OCI-LY7 (cell line): ENCODE data around the gene ARHGEF25. TPM values are rescaled to one million over a fixed set of nuclear protein-coding genes. Genes with fewer than 3 reads are reported as not detected.

Experiments used
- BruUV-seq: library from RNA; stranded (reverse); fragments of 400-500 nt; replicated peaks from 2 replicates; lab custom pipeline; 2021; lab: Mats Ljungman, UMichigan
- CTCF ChIA-PET: fragments of 300-600 bp; sonication (Branson Sonifier 250); formaldehyde crosslinking; loops from one replicate; lab custom pipeline; 2022; ENCODE audit warnings: antibody characterized with exemption; ENCODE audit not compliant: unreplicated experiment; lab: Charles Lee
- POLR2A ChIA-PET: fragments of 300-600 bp; sonication (Branson Sonifier 250); formaldehyde crosslinking; loops from one replicate; lab custom pipeline; 2022; ENCODE audit warnings: antibody characterized with exemption; lab: Charles Lee
- DNase-seq: peaks from one replicate; pipeline ENCODE4 v3.0.0-alpha.2; 2015; ENCODE audit warnings: low spot score
- H2AFZ ChIP-seq: fragments of 200-600 bp; sonication (generic), shearing (Covaris generic); 2 replicates; pipeline ENCODE4 v1.6.1; 2014; ENCODE audit warnings: mild to moderate bottlenecking, antibody characterized with exemption, low read length, moderate library complexity
- H3K27ac ChIP-seq: fragments of 200-600 bp; sonication (generic); 2 replicates; pipeline ENCODE4 v1.5.1; 2014; ENCODE audit warnings: mixed run types, low read depth, mild to moderate bottlenecking, moderate library complexity, low read length, inconsistent platforms; ENCODE audit not compliant: poor library complexity, severe bottlenecking
- H3K36me3 ChIP-seq: fragments of 200-600 bp; sonication (generic); 2 replicates; pipeline ENCODE4 v1.6.1; 2014; ENCODE audit warnings: mild to moderate bottlenecking, antibody characterized with exemption, low read length, moderate library complexity, mixed read lengths; ENCODE audit not compliant: insufficient read depth
- H3K4me1 ChIP-seq: fragments of 200-600 bp; sonication (generic); 2 replicates; pipeline ENCODE4 v1.5.1; 2014; ENCODE audit warnings: mild to moderate bottlenecking, low read length; ENCODE audit not compliant: insufficient read depth, poor library complexity, severe bottlenecking
- H3K4me2 ChIP-seq: fragments of 200-600 bp; sonication (generic); 2 replicates; pipeline ENCODE4 v1.6.1; 2014; ENCODE audit warnings: mild to moderate bottlenecking, low read length
- H3K4me3 ChIP-seq: fragments of 200-600 bp; sonication (generic); 2 replicates; pipeline ENCODE4 v1.5.1; 2014; ENCODE audit warnings: mild to moderate bottlenecking, low read depth, low read length; ENCODE audit not compliant: poor library complexity, severe bottlenecking
- H3K79me2 ChIP-seq: fragments of 200-600 bp; sonication (generic); 2 replicates; pipeline ENCODE4 v1.6.1; 2016; ENCODE audit warnings: low read depth, mild to moderate bottlenecking, low read length, moderate library complexity, mixed read lengths; ENCODE audit not compliant: insufficient read depth
- H3K9me2 ChIP-seq: fragments of 200-600 bp; sonication (generic); 2 replicates; pipeline ENCODE4 v1.6.1; 2016; ENCODE audit warnings: mild to moderate bottlenecking, low read length, mixed read lengths; ENCODE audit not compliant: insufficient read depth
- H3K9me3 ChIP-seq: fragments of 200-600 bp; sonication (generic); 2 replicates; pipeline ENCODE4 v1.6.1; 2014; ENCODE audit warnings: mild to moderate bottlenecking, mixed run types, low read length, mixed read lengths
- H4K20me1 ChIP-seq: fragments of 200-600 bp; sonication (generic); 2 replicates; pipeline ENCODE4 v1.6.1; 2014; ENCODE audit warnings: mild to moderate bottlenecking, antibody characterized with exemption, low read length, moderate library complexity, mixed read lengths; ENCODE audit not compliant: insufficient read depth
- EZH2phosphoT487 ChIP-seq: fragments of 200-600 bp; sonication (generic); IDR thresholded peaks from 2 replicates; pipeline ENCODE4 v1.6.1; 2018; ENCODE audit warnings: low read depth, borderline replicate concordance, mild to moderate bottlenecking, mixed run types, antibody characterized with exemption, low read length, moderate library complexity, mixed read lengths
- intact Hi-C: fragments of 100-400 bp; cut with micrococcal nuclease; formaldehyde crosslinking; loops from one replicate; pipeline ENCODE4 v1.10.0; 2022; ENCODE audit not compliant: unreplicated experiment
- total RNA-seq, 2 experiments: library from RNA; depleted of rRNA in 1 of 2; stranded (reverse); fragments of >200 nt in 1 of 2; shearing (Covaris generic) in 1 of 2; gene quantifications; 2 replicates each; pipeline ENCODE4 v1.2.3, GENCODE V29; 2014 to 2022
- TF ChIP-seq, protein P1 (sequence below): fragments of 200-600 bp; sonication (generic); conservative IDR thresholded peaks from 2 replicates; pipeline ENCODE4 v1.5.1; 2014; ENCODE audit warnings: mild to moderate bottlenecking, antibody characterized with exemption, low read length, moderate library complexity, mixed read lengths

The ARHGEF25 gene
- total RNA-seq, 2 experiments from 2014 or later, result not detected

DNA sequence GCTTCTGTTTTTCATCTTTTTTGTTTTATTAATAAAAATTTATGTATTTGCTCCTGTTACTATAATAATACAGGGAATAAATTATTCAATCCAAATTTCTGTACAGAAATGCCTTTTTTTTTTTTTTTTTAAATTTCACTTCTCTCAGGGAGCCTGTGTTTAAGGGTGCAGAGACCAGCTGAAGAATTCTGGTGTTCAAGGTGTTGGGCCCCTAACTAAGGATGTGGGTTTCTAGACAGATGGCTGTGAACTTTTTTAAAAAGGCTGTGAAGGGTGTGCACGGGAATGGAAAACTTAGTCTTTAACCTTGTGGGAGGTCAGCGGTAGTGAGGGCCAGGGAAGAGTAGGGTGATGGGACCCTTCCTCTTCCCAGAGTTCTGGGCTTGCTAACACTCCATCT is 7.9 kb upstream of the ARHGEF25 start:
- Histone ChIP-seq H2AFZ (no peak overlapping the region), H3K4me2 (no peak overlapping the region), H3K36me3 (peaks cover 46% of the 10 kb centered on the region; the same call in 1 of the 2 replicates), H3K9me3 (no peaks in the 10 kb centered on the region), H3K4me3 (no peak overlapping the region), H4K20me1 (no peaks in the 10 kb centered on the region), H3K27ac (no peak overlapping the region), H3K79me2 (no peaks in the 10 kb centered on the region), H3K4me1 (no peaks in the 10 kb centered on the region), H3K9me2 (no peaks in the 10 kb centered on the region)
- no peak for DNase-seq
- CTCF ChIA-PET, result no interaction called here
- POLR2A ChIA-PET, result no interaction called here
- BruUV-seq, result no TSS peak
- intact Hi-C loops, result no loop called here
- TF ChIP-seq EZH2phosphoT487, result no peak
- TF ChIP-seq, protein P1, sequence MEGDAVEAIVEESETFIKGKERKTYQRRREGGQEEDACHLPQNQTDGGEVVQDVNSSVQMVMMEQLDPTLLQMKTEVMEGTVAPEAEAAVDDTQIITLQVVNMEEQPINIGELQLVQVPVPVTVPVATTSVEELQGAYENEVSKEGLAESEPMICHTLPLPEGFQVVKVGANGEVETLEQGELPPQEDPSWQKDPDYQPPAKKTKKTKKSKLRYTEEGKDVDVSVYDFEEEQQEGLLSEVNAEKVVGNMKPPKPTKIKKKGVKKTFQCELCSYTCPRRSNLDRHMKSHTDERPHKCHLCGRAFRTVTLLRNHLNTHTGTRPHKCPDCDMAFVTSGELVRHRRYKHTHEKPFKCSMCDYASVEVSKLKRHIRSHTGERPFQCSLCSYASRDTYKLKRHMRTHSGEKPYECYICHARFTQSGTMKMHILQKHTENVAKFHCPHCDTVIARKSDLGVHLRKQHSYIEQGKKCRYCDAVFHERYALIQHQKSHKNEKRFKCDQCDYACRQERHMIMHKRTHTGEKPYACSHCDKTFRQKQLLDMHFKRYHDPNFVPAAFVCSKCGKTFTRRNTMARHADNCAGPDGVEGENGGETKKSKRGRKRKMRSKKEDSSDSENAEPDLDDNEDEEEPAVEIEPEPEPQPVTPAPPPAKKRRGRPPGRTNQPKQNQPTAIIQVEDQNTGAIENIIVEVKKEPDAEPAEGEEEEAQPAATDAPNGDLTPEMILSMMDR, result no peak

DNA sequence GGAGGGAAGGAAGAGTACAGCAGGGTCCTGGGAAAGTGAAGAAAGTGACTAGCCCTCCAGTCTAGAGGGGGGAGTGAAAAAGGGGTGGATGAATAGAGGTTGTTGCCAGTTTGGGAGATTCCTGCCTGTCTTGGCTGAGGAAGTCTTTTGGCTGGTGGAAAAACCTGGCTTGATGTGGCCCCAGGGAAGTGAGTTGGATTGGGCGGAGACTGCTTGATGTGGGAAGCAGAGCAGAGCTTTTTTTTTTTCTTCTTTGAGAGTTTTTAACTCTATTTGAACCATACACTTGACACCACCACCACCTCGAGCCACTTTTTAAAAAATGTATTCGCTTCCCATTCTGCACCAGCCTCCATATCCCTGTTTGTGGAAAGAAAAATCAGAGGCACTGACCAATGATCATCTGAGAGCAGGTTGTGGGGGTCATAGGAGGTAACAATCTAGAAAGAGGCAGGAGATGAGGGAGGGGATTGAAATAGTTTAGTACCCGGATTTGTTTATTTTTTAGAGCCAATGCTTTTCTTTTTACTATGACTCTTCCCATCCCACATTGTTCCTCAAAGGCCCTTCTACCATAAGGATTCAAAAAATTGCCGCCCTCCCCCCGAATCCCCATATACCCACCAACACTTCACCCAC is 7.3 kb upstream of the ARHGEF25 start:
- Histone ChIP-seq H3K79me2 (no peaks in the 10 kb centered on the region), H3K4me3 (no peak overlapping the region), H3K9me3 (no peaks in the 10 kb centered on the region), H3K27ac (no peak overlapping the region), H2AFZ (no peak overlapping the region), H4K20me1 (no peaks in the 10 kb centered on the region), H3K4me1 (no peaks in the 10 kb centered on the region), H3K4me2 (peak overlapping the region; percentile 30; the same call in 1 of the 2 replicates), H3K9me2 (no peaks in the 10 kb centered on the region), H3K36me3 (peaks cover 41% of the 10 kb centered on the region; the same call in 1 of the 2 replicates)
- BruUV-seq, result no TSS peak
- CTCF ChIA-PET, result no interaction called here
- DNase-seq, result no peak
- TF ChIP-seq, protein P1, result no peak
- no peak for TF ChIP-seq EZH2phosphoT487
- intact Hi-C loops, result no loop called here
- POLR2A ChIA-PET, result interaction anchor here (0.7 kb wide), 1 partner anchor 232 kb away, joined by 3 read pairs; no protein-coding TSS in a partner anchor

DNA sequence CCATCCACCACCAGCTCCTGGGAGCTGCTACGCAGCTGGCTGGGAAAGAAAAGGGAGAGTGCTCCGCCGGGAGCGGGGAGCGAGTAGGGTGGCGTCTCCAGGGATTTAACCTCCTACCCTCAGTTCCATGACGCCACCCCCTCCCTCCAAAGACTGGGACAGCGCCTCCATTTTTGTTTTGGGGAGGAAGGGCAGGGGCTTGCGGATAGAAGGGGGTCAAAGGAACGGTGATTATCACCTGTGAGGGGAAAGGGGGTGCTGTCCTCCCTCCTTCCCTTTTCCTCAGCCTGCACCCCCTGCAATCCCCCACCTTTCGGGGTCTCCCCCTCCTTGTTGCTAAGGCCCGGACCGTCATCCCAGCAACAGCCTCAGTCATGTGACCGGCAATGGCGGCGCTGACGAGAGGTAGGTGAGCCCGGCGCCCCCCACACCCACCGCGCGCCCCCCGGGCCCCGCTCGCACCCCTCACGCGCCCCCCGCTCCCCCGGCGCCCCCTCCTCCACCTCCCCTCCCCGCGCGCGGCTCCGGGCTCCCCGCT is 6.7 kb upstream of the ARHGEF25 start, which contains the start of gene DTX3:
TSS of gene DTX3 (plus strand) at position 371 of the 538 bp plus-strand sequence. CDS start 1,694 bp downstream, outside the sequence.
- Histone ChIP-seq H3K9me3 (no peaks in the 10 kb centered on the region), H3K4me1 (no peaks in the 10 kb centered on the region), H3K4me2 (peak within 1 kb of the TSS; percentile 39; the same call in 1 of the 2 replicates), H4K20me1 (no peaks in the 10 kb centered on the region), H3K36me3 (peaks cover 35% of the 10 kb centered on the region; the same call in 1 of the 2 replicates), H3K9me2 (no peaks in the 10 kb centered on the region), H2AFZ (no peak within 1 kb of the TSS), H3K79me2 (no peaks in the 10 kb centered on the region), H3K27ac (no peak within 1 kb of the TSS), H3K4me3 (no peak within 1 kb of the TSS)
- TF ChIP-seq, protein P1, result no peak
- intact Hi-C loops, result no loop called here
- DNase-seq, result no peak
- CTCF ChIA-PET, result no interaction called here
- BruUV-seq, result no TSS peak
- POLR2A ChIA-PET, result no interaction called here
